Right atrium auricular region (tissue), 2 donors: ENCODE results near the gene KCTD5. TPM values are rescaled to one million over a fixed set of nuclear protein-coding genes. Genes with fewer than 3 reads are reported as not detected.

Experiments
- DNase-seq: peaks from one replicate; pipeline ENCODE4 v3.0.0-alpha.2; 2019; ENCODE audit warnings: low spot score
- H3K27ac ChIP-seq, 2 donors: fragments of 200-600 bp; sonication (generic); 1 replicate in 1 of 2; 2 replicates in 1 of 2; pipeline ENCODE4 v1.5.1; 2016 to 2019
- H3K27me3 ChIP-seq, 2 donors: fragments of 200-600 bp; sonication (generic); one replicate each; pipeline versions ENCODE4 v1.5.1 to v1.6.0; 2017 to 2019
- H3K36me3 ChIP-seq: fragments of 200-600 bp; sonication (generic); one replicate; pipeline ENCODE4 v1.5.1; 2016
- H3K4me1 ChIP-seq, 2 donors: fragments of 200-600 bp; sonication (generic); one replicate each; pipeline versions ENCODE4 v1.5.1 to v1.6.0; 2017 to 2019
- H3K4me3 ChIP-seq, 2 donors: fragments of 200-600 bp; sonication (generic); 1 replicate in 1 of 2; 2 replicates in 1 of 2; pipeline ENCODE4 v1.5.1; 2017 to 2019; ENCODE audit warnings: mild to moderate bottlenecking in 1 of 2, moderate library complexity in 1 of 2
- H3K9me3 ChIP-seq, 2 donors: fragments of 200-600 bp; sonication (generic); one replicate each; pipeline ENCODE4 v1.5.1; 2019
- CTCF ChIP-seq, 2 donors: fragments of 200-600 bp; sonication (generic); IDR thresholded peaks; one replicate each; pipeline ENCODE4 v1.5.1; 2019; ENCODE audit warnings: antibody characterized with exemption in 2 of 2
- total RNA-seq, 2 donors: library from RNA; depleted of rRNA; stranded (reverse); fragments of >200 nt; gene quantifications; one replicate each; pipeline ENCODE4 v1.1.0, GENCODE V29; 2016

The KCTD5 gene
- total RNA-seq, 2 donors from 2014 or later: 12.5 to 15.6 TPM

- no peaks in the 10 kb centered on the region for H3K9me3 ChIP-seq
- DNase-seq: no peak
- peak overlapping the region; percentile 75 to 98 for H3K4me3 ChIP-seq
- peaks cover 0 to 48% of the 10 kb centered on the region in 2 donors for H3K4me1 ChIP-seq
- peak overlapping the region; percentile 96 to 100 for H3K27ac ChIP-seq
- no peak for TF ChIP-seq CTCF (IDR thresholded peaks at IDR 0.05)
- no peaks in the 10 kb centered on the region for H3K27me3 ChIP-seq
- peaks cover 20% of the 10 kb centered on the region for H3K36me3 ChIP-seq
These were observed 71.4 kb downstream of the KCTD5 start for GRCh38 chr16:2753733-2754020.

GRCh38 chr16:2755158-2755557 lies 72.8 kb downstream of the KCTD5 start:
- peaks cover 35% of the 10 kb centered on the region for H3K36me3 ChIP-seq
- H3K27ac ChIP-seq: no peak overlapping the region
- H3K4me3 ChIP-seq: peak overlapping the region in 1 of 2 donors; percentile 75
- H3K9me3 ChIP-seq: no peaks in the 10 kb centered on the region
- H3K27me3 ChIP-seq: no peaks in the 10 kb centered on the region
- DNase-seq: no peak
- peaks cover 0 to 52% of the 10 kb centered on the region in 2 donors for H3K4me1 ChIP-seq
- no peak for TF ChIP-seq CTCF (IDR thresholded peaks at IDR 0.05)

GRCh38 chr16:2756288-2757015 lies 74.1 kb downstream of the KCTD5 start:
- H3K27me3 ChIP-seq: no peaks in the 10 kb centered on the region
- H3K36me3 ChIP-seq: peaks cover 48% of the 10 kb centered on the region
- TF ChIP-seq CTCF (IDR thresholded peaks at IDR 0.05): no peak
- no peaks in the 10 kb centered on the region for H3K9me3 ChIP-seq
- H3K27ac ChIP-seq: no peak overlapping the region
- no peak overlapping the region for H3K4me3 ChIP-seq
- peaks cover 0 to 50% of the 10 kb centered on the region in 2 donors for H3K4me1 ChIP-seq
- DNase-seq: no peak

GRCh38 chr16:2757344-2757743 lies 75.0 kb downstream of the KCTD5 start:
- no peak for TF ChIP-seq CTCF (IDR thresholded peaks at IDR 0.05)
- no peaks in the 10 kb centered on the region for H3K27me3 ChIP-seq
- H3K4me1 ChIP-seq: peaks cover 0 to 45% of the 10 kb centered on the region in 2 donors
- peaks cover 56% of the 10 kb centered on the region for H3K36me3 ChIP-seq
- H3K9me3 ChIP-seq: no peaks in the 10 kb centered on the region
- H3K27ac ChIP-seq: no peak overlapping the region
- no peak overlapping the region for H3K4me3 ChIP-seq
- no peak for DNase-seq

Other genes with a start within 250 kb of the KCTD5 start
- 1 to 10 TPM in 1 of 2 donors, under 1 TPM in 1; 0.63 to 4.1 TPM for gene TEDC2, start 222.4 kb upstream of the KCTD5 start, total RNA-seq
- under 1 TPM; 0.22 to 0.51 TPM for gene NTN3, start 211.2 kb upstream of the KCTD5 start, total RNA-seq
- 10 to 100 TPM in 1 of 2 donors, 1 to 10 TPM in 1; 9.6 to 10.5 TPM for gene TBC1D24, start 207.4 kb upstream of the KCTD5 start, total RNA-seq
- gene ATP6V0C, start 168.6 kb upstream of the KCTD5 start, total RNA-seq: 100 to 1,000 TPM in 1 of 2 donors, 10 to 100 TPM in 1; 63.7 to 107 TPM
- gene AMDHD2, start 162.2 kb upstream of the KCTD5 start, total RNA-seq: 10 to 100 TPM; 10.6 to 12.6 TPM
- 1 to 10 TPM in 1 of 2 donors, not detected in 1; 1.5 TPM for gene CEMP1, start 151.1 kb upstream of the KCTD5 start, total RNA-seq
- gene PDPK1, start 144.5 kb upstream of the KCTD5 start, total RNA-seq: 10 to 100 TPM; 25.0 to 29.5 TPM
- gene PRSS27, start 37.7 kb downstream of the KCTD5 start, total RNA-seq: under 1 TPM in 1 of 2 donors, not detected in 1; 0.51 TPM
- 100 to 1,000 TPM; 118 to 174 TPM for gene SRRM2, start 70.1 kb downstream of the KCTD5 start, total RNA-seq
- gene ELOB, start 94.8 kb downstream of the KCTD5 start, total RNA-seq: 100 to 1,000 TPM; 408 to 856 TPM
- gene PRSS33, start 105.0 kb downstream of the KCTD5 start, total RNA-seq: not detected
- not detected for gene PRSS41, start 115.9 kb downstream of the KCTD5 start, total RNA-seq
- not detected for gene PRSS21, start 134.7 kb downstream of the KCTD5 start, total RNA-seq
- gene ZG16B, start 147.8 kb downstream of the KCTD5 start, total RNA-seq: under 1 TPM in 1 of 2 donors, not detected in 1; 0.79 TPM
- not detected for gene PRSS22, start 175.6 kb downstream of the KCTD5 start, total RNA-seq
- gene FLYWCH2, start 200.7 kb downstream of the KCTD5 start, total RNA-seq: 10 to 100 TPM; 48.2 to 57.9 TPM
- 10 to 100 TPM; 31.5 to 37.8 TPM for gene FLYWCH1, start 229.4 kb downstream of the KCTD5 start, total RNA-seq